Urinary bladder (tissue), 4 donors: ENCODE measurements around the gene ATP1A3. TPM values are rescaled to one million over a fixed set of nuclear protein-coding genes. Genes with fewer than 3 reads are reported as not detected.
"Not testable (repeated sequence)": the region's sequence is repeated elsewhere in the genome, so short reads cannot be mapped to it uniquely, and the experiment has no call there.

Experiments used
- DNase-seq: peaks from one replicate; pipeline ENCODE4 v3.0.0-alpha.2; 2015; ENCODE audit errors: extremely low spot score
- H3K27ac ChIP-seq: one replicate; pipeline ENCODE4 v1.5.1; 2013; ENCODE audit warnings: low read depth, mild to moderate bottlenecking, moderate library complexity
- H3K36me3 ChIP-seq: one replicate; pipeline ENCODE4 v1.6.1; 2013; ENCODE audit warnings: mild to moderate bottlenecking, moderate library complexity; ENCODE audit not compliant: insufficient read depth
- H3K4me1 ChIP-seq: one replicate; pipeline ENCODE4 v1.6.1; 2013; ENCODE audit warnings: mild to moderate bottlenecking, moderate library complexity; ENCODE audit not compliant: insufficient read depth
- H3K4me3 ChIP-seq: one replicate; pipeline ENCODE4 v1.5.1; 2013; ENCODE audit warnings: low read depth, low read length
- WGBS: extraction: QIAGEN DNeasy Blood & Tissue Kit; methylation state at CpG from one replicate; pipeline ENCODE4 v1.1.7; 2013; 5-methylcytosine and 5-hydroxymethylcytosine counted together
- polyA plus RNA-seq: library from polyadenylated mRNA; stranded (reverse); fragments of 200-250 nt; gene quantifications from one replicate; pipeline ENCODE4 v1.2.3, GENCODE V29; 2013
- total RNA-seq: library from RNA; depleted of rRNA; stranded (reverse); fragments of >200 nt; gene quantifications from one replicate; pipeline ENCODE4 v1.2.3, GENCODE V29; 2014
- donor health status: healthy with polysubstance abuse.
- donor health status: healthy.

The ATP1A3 gene
- total RNA-seq (0.37 TPM), polyA plus RNA-seq (0.77 TPM)

DNA sequence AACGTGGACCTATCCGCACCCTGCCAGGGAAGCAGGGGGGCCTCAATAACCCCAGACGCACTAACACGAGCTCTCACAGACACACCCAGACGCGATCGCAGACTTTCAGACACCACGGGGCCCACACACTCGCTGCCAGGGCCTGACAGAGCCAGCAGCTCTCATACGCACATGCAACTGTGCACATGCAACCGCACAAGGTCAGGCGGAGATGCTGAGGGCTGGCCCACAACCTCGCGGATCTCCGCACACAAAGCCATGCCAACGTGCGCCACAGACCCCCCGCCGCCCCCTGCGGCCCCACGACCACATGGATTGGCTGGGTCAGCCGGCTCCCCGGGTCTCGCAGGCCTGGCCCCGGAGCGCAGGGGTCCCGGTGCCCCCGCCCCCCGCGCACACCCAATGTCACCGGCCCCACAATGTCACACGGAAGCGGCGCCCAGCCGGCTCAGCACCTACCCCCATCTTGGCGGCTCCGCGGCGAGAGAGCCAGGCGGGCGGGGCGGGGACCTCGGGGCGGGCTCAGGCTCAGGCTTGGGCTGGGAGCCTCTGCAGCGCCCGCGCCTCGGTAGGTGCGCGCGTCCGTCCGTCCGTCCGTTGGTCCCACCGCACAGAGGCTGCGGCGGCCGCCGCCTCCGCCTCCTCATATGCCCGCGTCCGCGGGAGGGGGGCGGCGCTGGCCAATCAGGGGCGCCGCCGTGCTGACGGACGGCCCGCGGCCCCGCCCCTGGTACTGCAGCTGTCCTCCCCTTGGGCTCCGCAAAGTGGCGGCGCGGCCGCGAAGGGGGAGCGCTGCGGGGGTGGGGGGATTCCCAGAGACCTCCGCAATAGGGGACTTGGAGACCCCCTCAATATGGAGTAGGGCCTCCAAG lies at the start of gene ATP1A3:
Gene ATP1A3, minus strand, starts transcription at position 619 of the 872 bp plus-strand sequence. Its CDS starts 154 bp downstream, at position 465.
- H3K4me1 ChIP-seq = no peaks in the 10 kb centered on the region
- no peak for DNase-seq
- H3K27ac ChIP-seq = no peak within 1 kb of the TSS
- WGBS = under 1% methylated on average over 84 of the region's 84 CpGs
- H3K4me3 ChIP-seq = peak within 1 kb of the TSS; percentile 38
- H3K36me3 ChIP-seq = no peaks in the 10 kb centered on the region

DNA sequence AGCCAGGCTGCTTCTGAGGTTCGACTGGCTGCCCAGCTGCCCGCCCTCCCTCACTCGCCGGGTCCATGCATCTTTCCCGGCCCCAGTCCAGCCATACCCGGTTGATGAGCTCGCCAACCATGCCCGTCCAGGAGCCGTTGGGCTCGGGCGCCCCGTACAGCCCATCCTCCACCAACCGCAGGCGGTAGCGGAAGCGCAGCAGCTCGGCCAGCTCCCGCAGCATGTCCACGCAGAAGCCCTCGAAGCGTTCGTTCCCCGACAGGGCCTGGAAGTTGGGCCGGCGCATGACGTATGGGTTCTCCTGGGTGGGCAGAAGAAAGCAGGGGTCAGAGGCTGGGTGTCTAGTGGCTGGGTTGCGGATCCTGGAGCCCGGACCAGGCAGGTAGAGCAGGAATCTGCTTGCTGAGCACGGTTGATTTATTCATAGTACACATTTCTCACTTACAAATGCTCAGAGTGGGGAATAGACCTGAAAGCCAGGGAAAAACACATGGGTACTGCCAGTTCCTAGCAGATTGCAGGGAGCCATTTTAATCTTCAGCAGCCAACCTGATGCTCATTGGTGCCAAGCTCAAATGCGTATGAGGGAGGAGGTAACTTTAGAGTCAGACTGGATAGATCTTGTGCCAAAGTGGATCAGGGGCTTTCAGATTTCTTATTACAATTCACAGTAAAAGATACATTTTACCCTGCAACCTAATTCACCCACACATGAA lies 48.6 kb upstream of the ATP1A3 start:
- no peaks in the 10 kb centered on the region for H3K36me3 ChIP-seq
- H3K27ac ChIP-seq = no peak overlapping the region
- H3K4me1 ChIP-seq = no peaks in the 10 kb centered on the region
- H3K4me3 ChIP-seq = no peak overlapping the region
- DNase-seq = no peak
- 90% methylated on average over 30 of the region's 30 CpGs for WGBS

DNA sequence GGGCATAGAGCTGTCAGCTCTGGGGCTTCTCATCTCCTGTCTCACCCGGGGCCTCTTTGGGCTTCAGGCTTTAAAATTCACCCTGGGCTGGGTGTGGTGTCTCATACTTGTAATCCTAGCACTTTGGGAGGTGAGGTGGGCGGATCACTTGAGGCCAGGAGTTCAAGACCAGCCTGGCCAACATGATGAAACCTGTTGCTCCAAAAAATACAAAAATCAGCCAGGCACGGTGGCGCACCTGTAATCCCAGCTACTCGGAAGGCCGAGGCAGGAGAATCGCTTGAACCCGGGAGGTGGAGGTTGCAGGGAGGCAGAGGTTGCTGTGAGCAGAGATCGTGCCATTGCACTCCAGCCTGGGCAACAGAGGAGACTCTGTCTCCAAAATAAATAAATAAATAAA lies 46.5 kb upstream of the ATP1A3 start:
- DNase-seq, H3K27ac ChIP-seq, H3K36me3 ChIP-seq, H3K4me1 ChIP-seq, H3K4me3 ChIP-seq: not testable (repeated sequence)
- WGBS = 89% methylated on average over 9 of the region's 9 CpGs

DNA sequence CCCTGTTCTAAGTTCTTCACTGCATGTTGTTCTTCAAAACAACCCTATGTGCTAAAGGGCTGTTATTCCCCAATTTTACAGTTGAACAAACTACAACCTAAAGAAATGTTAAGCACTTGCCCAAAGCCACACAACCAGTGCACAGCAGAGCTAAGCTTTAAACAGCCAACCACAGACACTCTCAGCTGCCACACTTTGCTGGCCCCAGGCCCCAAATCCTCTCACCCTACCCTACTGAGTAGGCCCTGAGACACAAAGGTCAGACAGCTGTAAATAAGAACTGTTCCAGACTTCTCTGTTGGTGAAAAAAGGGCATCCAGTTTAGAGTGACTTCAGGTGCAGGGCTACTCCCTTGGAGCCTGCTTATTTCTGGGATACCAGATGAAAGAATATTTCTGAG lies 46.0 kb upstream of the ATP1A3 start:
- no peaks in the 10 kb centered on the region for H3K4me1 ChIP-seq
- no peaks in the 10 kb centered on the region for H3K36me3 ChIP-seq
- no peak overlapping the region for H3K27ac ChIP-seq
- no peak overlapping the region for H3K4me3 ChIP-seq
- no peak for DNase-seq

DNA sequence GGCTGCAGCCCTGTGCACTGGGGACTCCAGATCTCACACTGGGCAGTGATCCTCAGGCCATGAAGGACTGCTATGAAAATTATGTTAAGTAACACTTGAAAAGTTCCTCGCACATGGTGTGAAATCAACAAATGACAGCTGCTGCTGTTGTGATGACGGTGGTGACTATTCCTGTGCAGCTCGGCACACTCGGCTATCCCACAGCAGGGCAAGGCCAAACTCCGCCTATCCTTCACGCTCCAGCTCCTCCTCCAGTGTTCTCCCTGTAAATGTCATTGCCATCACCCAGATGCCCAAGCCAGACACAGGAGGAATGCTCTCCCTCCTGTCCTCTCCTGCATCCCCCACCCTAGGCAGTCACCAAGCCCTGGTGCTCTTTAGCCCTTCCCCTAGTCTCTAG lies 44.6 kb upstream of the ATP1A3 start:
- no peak overlapping the region for H3K27ac ChIP-seq
- DNase-seq = no peak
- 59% methylated on average over 6 of the region's 6 CpGs for WGBS
- no peaks in the 10 kb centered on the region for H3K36me3 ChIP-seq
- no peaks in the 10 kb centered on the region for H3K4me1 ChIP-seq
- no peak overlapping the region for H3K4me3 ChIP-seq

DNA sequence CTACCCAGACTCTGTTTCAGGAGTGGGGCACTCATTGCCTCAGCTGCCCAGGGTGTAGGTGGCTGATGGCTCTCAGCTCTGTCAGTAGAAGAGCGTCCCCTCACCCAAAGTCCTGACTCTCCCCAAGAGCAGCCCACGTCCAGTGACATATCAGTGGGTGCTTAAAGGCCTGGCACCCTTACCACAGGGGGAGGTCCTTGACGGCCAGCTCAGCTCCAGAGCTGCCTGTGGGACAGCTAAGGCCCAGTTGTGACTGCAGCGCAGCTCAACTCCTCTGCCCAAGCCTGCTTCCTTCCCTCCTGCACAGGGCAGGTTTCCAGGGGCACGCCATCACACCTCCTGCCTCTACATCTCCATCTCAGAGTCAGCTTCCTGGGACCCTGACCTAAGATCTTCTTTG lies 43.6 kb upstream of the ATP1A3 start:
- Histone ChIP-seq H3K4me3 (no peak overlapping the region), H3K4me1 (no peaks in the 10 kb centered on the region), H3K36me3 (no peaks in the 10 kb centered on the region), H3K27ac (no peak overlapping the region)
- 81% methylated on average over 5 of the region's 5 CpGs for WGBS
- no peak for DNase-seq

DNA sequence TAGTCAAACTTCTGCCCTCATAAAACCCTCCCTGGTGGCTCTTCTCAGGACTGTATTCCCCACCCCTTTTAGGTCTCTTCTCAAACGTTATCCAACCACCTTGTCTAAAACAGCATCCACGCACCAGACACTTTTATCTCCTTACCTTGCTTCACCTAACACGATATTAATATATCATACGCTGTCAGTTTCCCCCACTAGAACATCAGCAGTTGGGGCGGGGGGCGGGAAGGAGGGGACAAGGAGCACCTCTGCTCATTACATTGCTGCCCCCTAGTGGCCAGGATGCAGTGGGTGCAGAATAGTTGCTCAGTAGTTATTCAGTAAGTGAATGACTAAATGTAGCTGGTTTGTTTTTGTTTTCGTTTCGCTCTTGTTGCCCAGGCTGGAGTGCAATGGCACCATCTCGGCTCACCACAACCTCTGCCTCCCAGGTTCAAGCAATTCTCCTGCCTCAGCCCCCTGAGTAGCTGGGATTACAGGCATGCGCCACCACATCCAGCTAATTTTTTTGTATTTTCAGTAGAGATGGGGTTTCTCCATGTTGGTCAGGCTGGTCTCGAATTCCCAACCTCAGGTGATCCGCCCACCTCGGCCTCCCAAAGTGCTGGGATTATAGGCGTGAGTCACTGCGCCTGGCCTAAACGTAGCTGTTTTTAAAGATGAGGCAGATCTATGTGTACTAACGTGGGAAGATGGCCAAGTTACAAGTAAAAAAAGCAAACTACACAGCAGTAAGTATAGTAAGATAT lies 40.8 kb upstream of the ATP1A3 start:
- not testable (repeated sequence) for H3K36me3 ChIP-seq, H3K27ac ChIP-seq, H3K4me3 ChIP-seq, H3K4me1 ChIP-seq, DNase-seq
- 29% methylated on average over 17 of the region's 17 CpGs for WGBS

DNA sequence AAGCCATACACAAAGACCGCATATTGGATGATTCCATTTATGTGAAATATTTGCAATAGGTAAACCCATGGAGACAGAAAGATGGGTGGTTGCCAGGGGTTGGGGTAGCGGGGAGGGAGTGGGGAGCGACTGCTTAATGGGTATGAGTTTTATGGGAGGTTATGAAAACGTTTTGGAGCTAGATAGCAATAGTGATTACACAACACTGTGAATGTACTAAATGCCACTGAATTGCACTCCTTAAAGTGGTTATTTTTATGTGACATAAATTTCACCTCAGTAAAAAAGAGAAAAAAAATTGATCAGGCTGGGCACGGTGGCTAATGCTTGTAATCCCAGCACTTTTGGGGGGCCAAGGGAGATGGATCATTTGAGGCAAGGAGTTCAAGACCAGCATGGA lies 39.4 kb upstream of the ATP1A3 start:
- Histone ChIP-seq H3K4me3 (no peak overlapping the region), H3K27ac (no peak overlapping the region), H3K36me3 (no peaks in the 10 kb centered on the region), H3K4me1 (no peaks in the 10 kb centered on the region)
- WGBS = 47% methylated on average over 5 of the region's 5 CpGs
- no peak for DNase-seq

DNA sequence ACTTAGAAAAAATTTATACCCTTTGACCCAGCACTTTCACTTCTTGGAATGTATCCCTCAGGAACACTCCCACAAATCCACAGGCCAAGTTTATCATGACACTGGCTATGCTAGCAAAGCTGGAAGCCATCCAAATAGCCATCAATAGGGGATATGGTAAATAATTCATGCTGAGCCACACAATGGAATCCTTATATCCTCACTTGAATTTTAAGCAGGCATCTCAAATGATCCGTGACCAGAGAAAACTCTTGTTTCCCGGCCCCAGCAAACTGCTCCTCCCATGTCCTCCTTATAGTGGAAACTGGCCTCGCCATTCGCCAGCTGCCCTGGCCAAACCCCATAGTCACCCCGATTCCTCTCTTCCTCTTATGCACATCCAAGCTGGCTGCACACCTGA lies 38.4 kb upstream of the ATP1A3 start:
- DNase-seq = no peak

DNA sequence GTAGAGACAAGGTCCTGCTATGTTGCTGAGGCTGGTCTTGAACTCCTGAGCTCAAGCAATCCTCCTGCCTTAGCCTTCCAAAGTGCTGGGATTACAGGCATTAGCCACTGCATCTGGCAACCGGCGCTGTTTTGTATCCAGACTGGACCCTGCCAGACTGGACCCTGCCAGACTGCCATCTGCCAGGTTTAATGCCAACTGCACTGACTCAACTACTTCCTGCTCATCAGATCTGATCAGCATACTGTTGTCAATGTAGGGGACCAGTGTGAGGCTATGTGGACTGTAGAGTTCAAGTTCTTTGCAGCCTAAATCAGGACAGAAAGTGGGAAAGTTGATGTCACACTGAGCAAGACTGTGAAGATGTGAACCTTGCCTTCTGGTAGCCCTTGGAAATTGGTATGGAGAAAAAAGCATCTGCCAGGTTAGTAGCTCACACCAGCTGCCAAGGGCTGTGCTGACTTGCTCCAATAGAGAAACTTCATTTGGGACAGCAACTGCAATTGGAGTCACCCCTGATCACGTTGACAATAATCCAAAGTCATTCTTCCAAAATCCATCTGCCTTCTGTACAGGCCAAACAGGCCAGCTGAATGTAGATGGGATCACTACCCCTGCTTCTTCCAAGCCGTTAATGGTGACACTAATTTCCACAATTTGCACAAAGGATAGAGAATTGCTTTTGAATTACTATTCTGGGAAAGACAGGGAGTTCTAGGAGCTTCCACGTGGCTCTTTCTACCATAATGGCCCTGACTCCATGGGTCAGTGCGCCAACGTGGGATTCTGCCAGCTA lies 36.8 kb upstream of the ATP1A3 start:
- DNase-seq = no peak
- no peaks in the 10 kb centered on the region for H3K36me3 ChIP-seq
- 86% methylated on average over 7 of the region's 7 CpGs for WGBS
- H3K4me1 ChIP-seq = no peaks in the 10 kb centered on the region
- H3K27ac ChIP-seq = no peak overlapping the region
- H3K4me3 ChIP-seq = no peak overlapping the region

More for the DNA sequence above, 38.4 kb upstream of the ATP1A3 start:
- Histone ChIP-seq H3K27ac (no peak overlapping the region), H3K4me3 (no peak overlapping the region), H3K36me3 (no peaks in the 10 kb centered on the region), H3K4me1 (no peaks in the 10 kb centered on the region)
- 61% methylated on average over 5 of the region's 5 CpGs for WGBS

DNA sequence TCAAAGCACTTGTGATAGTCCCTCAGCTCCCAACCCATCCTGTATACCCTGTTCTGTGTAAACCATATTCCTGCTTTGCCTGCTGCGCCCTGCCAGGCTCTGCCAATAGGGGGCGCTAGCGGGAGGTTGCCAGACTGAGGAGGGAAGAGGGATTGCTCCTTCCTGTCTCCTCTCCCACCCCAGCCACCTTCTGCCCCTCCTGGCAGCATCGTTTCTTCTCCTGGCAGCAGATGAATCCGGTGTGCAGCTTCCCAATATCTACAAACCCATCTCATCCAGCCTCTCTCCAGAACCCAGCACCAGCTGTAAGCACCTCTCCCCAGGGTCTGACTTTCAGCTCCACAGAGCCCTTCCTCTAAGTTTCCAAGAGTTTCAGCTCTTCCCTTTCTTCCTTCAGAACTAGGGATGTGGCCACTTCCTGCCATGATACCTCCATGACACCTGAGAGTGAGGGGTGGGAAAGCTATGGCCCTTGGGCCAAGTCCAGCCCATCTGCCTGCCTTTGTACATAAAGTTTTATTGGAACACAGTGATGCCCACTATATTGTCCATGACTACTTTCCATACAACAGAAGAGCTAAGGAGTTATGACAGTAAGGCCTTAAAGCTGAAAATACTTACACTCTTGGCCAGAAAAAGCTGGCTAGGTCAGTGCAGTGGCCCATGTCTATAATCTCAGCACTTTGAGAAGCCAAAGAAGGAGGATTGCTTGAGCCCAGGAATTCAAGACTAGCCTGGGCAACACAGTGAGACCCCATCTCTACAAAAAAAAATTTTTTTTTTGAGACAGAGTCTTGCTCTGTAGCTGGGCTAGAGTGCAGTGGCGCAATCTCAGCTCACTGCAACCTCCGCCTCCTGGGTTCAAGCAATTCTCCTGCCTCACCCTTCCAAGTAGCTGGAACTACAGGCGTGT lies 34.5 kb upstream of the ATP1A3 start:
- 57% methylated on average over 8 of the region's 8 CpGs for WGBS
- Histone ChIP-seq H3K36me3 (no peaks in the 10 kb centered on the region), H3K4me1 (no peaks in the 10 kb centered on the region), H3K4me3 (no peak overlapping the region), H3K27ac (no peak overlapping the region)
- DNase-seq = no peak

DNA sequence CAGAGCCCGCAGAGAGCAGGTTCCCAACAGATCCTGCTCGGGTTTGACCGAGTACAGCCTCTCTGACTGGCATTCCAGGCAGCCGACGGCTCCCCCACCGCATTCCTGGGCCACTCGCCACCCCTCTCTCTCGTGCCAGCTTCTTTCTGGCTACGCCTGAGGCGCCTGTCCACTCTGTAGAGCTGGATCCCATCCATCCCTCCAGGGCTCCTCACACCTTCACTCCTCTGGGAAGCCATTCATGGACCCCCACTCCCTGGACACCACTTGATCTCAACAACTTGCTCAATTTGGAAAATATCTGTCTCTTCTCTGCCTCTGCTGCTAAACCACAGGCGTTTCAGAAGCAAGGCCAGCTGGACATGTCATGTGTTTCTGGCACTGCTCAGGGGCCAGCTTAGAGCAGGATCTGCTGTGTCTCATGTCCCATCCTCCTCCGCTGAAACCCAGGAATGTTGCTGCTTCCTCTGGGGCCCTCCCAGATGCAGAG lies 30.6 kb upstream of the ATP1A3 start:
- Histone ChIP-seq H3K27ac (no peak overlapping the region), H3K36me3 (no peaks in the 10 kb centered on the region), H3K4me3 (no peak overlapping the region), H3K4me1 (no peaks in the 10 kb centered on the region)
- 26% methylated on average over 12 of the region's 12 CpGs for WGBS
- DNase-seq = no peak
